ENCODE data around the gene SUPT20H. TPM values are rescaled to one million over a fixed set of nuclear protein-coding genes. Genes with fewer than 3 reads are reported as not detected.

The SUPT20H gene
- total and polyA plus RNA-seq, 2 of the 4 experiments (the other 2 are of a cell fraction): 46.6 to 55.1 TPM

- Histone ChIP-seq H4K8ac (ENCODE audit: low read depth in 2 of 2, low read length in 2 of 2) (no peak overlapping the region), H2BK120ac (ENCODE audit: low read depth, low read length) (no peak overlapping the region), H3K79me1 (ENCODE audit: low read depth in 1 of 2, low read length in 2 of 2) (no peaks in the 10 kb centered on the region), H4K5ac (ENCODE audit: low read depth, low read length) (no peak overlapping the region), H2BK15ac (ENCODE audit: low read depth, low read length) (no peak overlapping the region), H2BK20ac (ENCODE audit: low read depth, low read length) (no peak overlapping the region), H2BK5ac (ENCODE audit: low read depth, low read length, poor library complexity, severe bottlenecking) (no peak overlapping the region), H3K4me3 (ENCODE audit: insufficient read depth, low read depth, low read length) (no peak overlapping the region), H3K27me3 (ENCODE audit: control insufficient read depth, insufficient read depth, low read length) (peaks cover 4% of the 10 kb centered on the region), H2AK9ac (replicated peaks; ENCODE audit: low read depth, low read length, poor library complexity) (no peak overlapping the region), H3K9ac (ENCODE audit: low read depth, low read length) (no peak overlapping the region), H3K27ac (ENCODE audit: insufficient read depth, low read length) (no peak overlapping the region), H3K36me3 (ENCODE audit: control insufficient read depth, insufficient read depth, low read length) (no peaks in the 10 kb centered on the region), H3K14ac (replicated peaks; ENCODE audit: low read depth, low read length) (no peak overlapping the region), H4K91ac (ENCODE audit: insufficient read depth, low read depth, low read length) (no peak overlapping the region), H3K4me1 (ENCODE audit: control insufficient read depth, insufficient read depth, low read length) (no peaks in the 10 kb centered on the region), H3K4me2 (ENCODE audit: low read depth, low read length) (no peak overlapping the region), H3K56ac (ENCODE audit: extremely low read depth, insufficient read depth, low read length) (no peak overlapping the region), H2AFZ (replicated peaks; ENCODE audit: low read length, poor library complexity) (no peak overlapping the region), H3K18ac (ENCODE audit: low read depth, low read length) (no peak overlapping the region), H4K20me1 (ENCODE audit: insufficient read depth, low read length) (no peaks in the 10 kb centered on the region), H2AK5ac (ENCODE audit: low read depth, low read length) (no peak overlapping the region), H3K9me1 (ENCODE audit: insufficient read depth, low read length) (no peaks in the 10 kb centered on the region), H3K4ac (ENCODE audit: low read depth, low read length) (no peak overlapping the region), H3K23ac (ENCODE audit: low read depth, low read length) (no peak overlapping the region), H3K9me3 (ENCODE audit: control insufficient read depth, insufficient read depth, low read length) (no peaks in the 10 kb centered on the region)
- intact Hi-C loops (cut with micrococcal nuclease): no loop called here
- dilution Hi-C loops (cut with HindIII; ENCODE audit: low sequenced_read_pairs, unreplicated experiment): no loop called here
- POLR2A ChIA-PET (ENCODE audit: unreplicated experiment): no interaction called here
- WGBS, 2 experiments (ENCODE audit: extremely low coverage in 2 of 2, insufficient read length in 1 of 2): no CpG with 5 or more reads among the region's 3 CpGs
- TF ChIP-seq POLR2A (IDR thresholded peaks at IDR 0.05; ENCODE audit: low read depth, low read length) (no peak), RCOR1 (IDR thresholded peaks at IDR 0.05; ENCODE audit: insufficient replicate concordance, low read length) (no peak), CHD1 (IDR thresholded peaks at IDR 0.05; ENCODE audit: low read depth, low read length) (no peak), CTCF (conservative IDR thresholded peaks at IDR 0.05; ENCODE audit: low read depth, low read length) (no peak), MAZ (IDR thresholded peaks at IDR 0.05; ENCODE audit: borderline replicate concordance, low read depth, low read length) (no peak), CEBPB (IDR thresholded peaks at IDR 0.05; ENCODE audit: low read depth, low read length) (no peak), FOS (IDR thresholded peaks at IDR 0.05; ENCODE audit: low read depth, low read length) (no peak), NFE2L2 (IDR thresholded peaks at IDR 0.05; ENCODE audit: low read depth, low read length) (no peak), SMC3 (IDR thresholded peaks at IDR 0.05; ENCODE audit: low read depth, low read length) (no peak), MAFK (IDR thresholded peaks at IDR 0.05; ENCODE audit: low read depth, low read length) (no peak), BHLHE40 (IDR thresholded peaks at IDR 0.05; ENCODE audit: low read depth, low read length) (no peak), MXI1 (IDR thresholded peaks at IDR 0.05; ENCODE audit: borderline replicate concordance, low read depth, low read length) (no peak), RFX5 (IDR thresholded peaks at IDR 0.05; ENCODE audit: low read depth, low read length) (no peak)
- DNase-seq (no peak), ATAC-seq (ENCODE audit: low read depth) (no peak)
- in situ Hi-C loops (cut with MboI; ENCODE audit: low sequenced_read_pairs): loop anchor here (25.0 kb wide), 2 partner anchors 948 to 1123 kb away; no protein-coding TSS in a partner anchor
- no TSS peak for BruUV-seq (replicated peaks)
- CTCF ChIA-PET: no interaction called here
Observed at GRCh38 chr13:37089495-37089894, 30.0 kb upstream of the SUPT20H start.

Measured in IMR-90 (cell line).